GM19467 (cell line): ENCODE results near the gene NFATC2.

Experiments used
- ATAC-seq: cut with Tn5 transposase; IDR thresholded peaks from one replicate; pipeline ENCODE4 v1.9.1; 2021; ENCODE audit warnings: mild to moderate bottlenecking, moderate library complexity; ENCODE audit not compliant: unreplicated experiment

The NFATC2 gene

GRCh38 chr20:51434026-51434425 is 108.5 kb downstream of the NFATC2 start:
- ATAC-seq: no peak

- no peak for ATAC-seq
Observed at GRCh38 chr20:51432875-51433274, 109.6 kb downstream of the NFATC2 start.

DNA sequence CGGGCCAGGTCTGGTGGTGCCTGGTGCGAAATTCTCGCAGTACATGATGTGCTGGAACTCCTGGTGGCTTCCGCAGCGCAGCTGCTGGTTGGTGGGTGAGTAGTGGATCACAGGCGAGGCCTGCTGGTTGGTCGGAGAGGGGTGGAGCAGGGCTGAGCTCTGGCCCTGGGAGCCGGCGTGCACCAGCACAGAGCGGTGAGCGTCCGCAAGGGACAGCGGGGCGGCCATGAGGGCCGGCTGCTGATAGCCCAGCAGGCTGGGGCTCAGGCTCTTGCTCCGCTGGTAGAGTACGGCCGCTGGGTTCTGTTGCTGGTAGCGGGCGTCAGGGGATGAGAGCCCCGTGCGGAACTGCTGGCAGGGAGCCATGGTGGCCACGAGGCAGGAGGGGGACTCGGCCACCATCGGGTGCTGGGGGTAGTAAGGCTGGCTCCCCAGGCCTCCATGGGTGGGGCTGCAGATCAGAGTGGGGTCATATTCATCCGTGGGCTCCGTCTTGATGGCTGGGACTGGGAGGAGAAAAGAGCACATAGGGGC is 110.2 kb downstream of the NFATC2 start:
- ATAC-seq: no peak

- ATAC-seq: no peak
Observed at GRCh38 chr20:51431321-51431720, 111.2 kb downstream of the NFATC2 start.

GRCh38 chr20:51430198-51430950 is 112.1 kb downstream of the NFATC2 start:
- no peak for ATAC-seq

DNA sequence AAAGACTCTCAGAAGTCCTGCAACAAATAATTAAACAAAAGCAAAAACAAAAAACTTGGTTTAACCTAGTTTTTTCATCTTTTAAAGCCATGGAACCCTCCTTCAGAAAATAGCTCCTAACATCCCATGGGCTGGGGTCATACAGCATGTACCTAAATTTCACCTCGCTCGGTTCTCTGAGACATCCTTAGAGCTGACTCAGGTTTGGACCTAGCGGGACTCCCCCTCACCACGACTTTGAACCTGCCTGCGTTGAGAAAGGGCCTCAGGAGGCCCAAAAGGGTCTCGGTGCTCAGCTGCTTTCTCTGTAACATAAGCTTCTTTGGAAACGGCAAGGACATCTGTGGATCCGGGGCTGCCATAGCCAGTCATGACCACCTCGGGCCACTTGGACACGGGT is 112.8 kb downstream of the NFATC2 start:
- ATAC-seq: no peak

GRCh38 chr20:51429144-51429482 is 113.4 kb downstream of the NFATC2 start:
- ATAC-seq: no peak

- ATAC-seq: no peak
Observed at GRCh38 chr20:51428401-51429143, 113.9 kb downstream of the NFATC2 start.

DNA sequence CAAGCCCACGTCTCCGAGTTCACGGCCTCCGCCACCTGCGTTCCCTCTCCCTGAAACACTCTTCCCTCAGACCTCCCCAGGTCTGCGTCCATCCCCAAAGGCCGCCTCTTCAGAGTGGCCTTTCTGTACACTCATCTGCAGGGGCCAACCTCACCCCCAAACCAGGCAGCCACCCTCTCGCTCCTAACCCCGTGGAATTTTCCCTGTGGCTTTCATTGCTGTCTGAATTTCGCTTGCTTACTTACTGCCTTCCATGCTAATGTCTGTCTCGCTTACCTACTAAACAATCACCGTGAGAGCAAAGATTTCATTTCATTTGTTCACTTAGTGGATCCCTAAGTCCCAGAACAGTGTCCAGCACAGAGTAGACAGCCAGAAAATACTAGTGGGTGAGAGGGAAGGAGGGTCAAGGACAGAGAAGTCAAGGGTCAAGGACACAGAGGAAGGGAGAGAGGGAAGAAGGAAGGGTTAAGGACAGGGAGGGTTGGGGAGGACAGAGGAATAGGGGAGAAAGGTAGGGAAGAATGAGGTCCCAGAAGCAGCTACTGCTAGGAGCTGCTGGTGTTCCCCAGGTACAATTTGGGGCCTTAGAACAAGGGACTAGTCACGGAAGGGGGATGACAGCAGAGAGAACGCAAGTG is 114.7 kb downstream of the NFATC2 start:
- no peak for ATAC-seq

- no peak for ATAC-seq
Observed at GRCh38 chr20:51426718-51427650, 115.5 kb downstream of the NFATC2 start.

GRCh38 chr20:51425347-51426106 is 117.0 kb downstream of the NFATC2 start:
- ATAC-seq: no peak

DNA sequence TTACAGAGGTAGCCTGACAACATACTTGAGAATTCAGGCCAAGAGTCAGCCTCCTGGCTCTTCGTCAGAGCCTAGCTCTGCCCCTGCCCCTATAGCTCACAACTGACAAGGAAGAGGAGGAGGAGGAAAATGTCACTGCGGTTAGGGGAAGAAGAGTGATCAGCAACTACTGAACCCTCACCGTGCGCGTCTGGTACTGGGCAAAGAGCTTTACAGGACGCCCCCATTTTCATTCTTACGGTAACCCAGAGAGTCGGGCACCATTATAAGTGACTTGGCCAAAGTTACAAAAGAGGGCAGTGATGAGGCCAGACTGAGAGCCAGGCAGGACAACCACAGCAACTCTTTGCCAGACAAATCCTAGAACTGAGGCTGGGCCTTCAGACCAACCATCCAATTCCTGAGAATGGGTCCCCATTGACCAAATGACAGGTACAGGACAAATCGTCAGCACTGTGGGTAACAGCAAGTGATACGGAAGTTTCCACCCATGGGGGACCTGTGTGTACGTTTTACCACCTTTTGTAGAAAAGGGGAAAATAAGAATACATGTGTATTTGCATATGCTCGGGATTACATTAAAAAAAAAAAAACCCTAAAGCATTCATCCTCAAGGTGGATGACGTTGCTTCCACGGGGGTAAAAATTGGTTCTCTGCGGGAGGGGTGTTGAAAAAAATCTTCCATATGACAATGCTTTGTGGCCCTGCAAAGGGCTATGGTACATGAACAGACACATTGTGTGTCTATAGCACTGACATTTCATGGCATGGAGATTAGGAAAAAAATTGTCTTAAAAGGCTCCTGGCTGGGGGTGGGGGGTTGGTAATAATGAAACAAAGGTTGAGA is 118.0 kb downstream of the NFATC2 start:
- ATAC-seq: no peak

DNA sequence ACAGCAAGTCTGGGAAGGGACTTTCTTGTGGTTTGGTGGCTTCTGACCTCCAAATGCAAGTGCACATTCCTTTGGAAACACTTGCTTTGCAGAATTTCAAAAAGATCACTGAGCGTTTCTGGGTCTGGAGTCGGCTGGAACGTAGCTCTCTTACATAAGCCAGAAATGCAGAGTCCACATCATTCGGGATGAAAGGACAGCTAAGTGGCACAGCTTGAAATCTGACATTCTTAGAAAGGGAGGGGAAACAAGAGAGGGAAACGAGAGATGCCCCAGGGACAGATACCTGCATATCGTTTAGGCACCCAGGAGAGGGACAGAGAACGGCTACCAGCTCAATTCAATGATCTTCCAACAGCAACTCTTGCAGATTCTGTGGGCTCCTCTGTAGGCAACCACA is 118.7 kb downstream of the NFATC2 start:
- ATAC-seq: no peak

DNA sequence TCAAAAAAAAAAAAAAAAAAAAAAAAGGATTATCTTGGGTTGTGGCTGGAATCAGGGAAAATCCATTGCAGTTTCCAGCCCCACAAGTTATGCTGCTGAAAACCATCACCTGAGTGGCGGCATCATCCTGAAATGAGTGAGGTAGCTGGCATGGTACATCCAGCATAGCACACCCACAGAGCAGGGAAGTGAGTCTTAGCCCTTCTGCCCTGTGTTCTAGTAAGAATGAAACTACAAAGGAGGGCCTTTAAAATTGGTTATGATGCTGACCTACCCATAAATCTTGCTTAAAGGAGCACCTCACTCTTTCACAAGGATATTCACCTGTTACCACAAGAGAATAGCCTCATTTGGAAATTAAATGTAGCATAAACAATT is 119.2 kb downstream of the NFATC2 start:
- no peak for ATAC-seq

DNA sequence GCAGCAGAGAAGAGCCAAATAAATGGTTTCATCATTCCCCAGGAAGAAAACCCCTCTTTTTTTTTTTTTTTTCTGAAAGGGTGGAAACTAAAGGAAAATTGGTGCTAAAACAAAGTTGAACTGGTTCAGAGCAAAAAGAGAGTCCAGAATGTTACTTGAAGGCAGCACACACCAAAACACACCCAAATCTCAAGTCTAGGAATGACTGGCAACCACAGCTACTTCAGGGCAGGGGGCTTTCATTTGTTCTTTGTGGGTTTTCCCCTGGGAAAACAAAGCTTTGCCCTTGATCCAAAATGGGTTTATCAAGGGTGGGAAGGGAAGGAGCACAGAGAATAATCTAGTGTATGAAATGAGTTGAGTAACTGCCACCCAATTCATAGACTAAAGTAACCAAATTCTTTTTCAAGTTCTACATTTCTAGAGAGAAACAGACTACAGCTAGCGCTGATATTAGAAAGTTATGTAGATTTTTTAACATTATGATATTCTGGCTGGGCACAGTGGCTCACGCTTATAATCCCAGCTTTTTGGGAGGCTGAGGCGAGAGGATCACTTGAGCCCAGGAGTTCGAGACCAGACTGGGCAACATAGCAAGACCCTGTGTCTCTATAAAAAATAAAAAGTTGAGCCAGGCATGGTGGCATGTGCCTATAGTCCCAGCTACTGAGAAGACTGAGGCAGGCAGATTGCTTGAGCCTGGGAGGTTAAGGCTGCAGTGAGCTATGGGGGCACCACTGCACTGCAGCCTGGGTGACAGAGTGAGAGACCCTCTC is 119.8 kb downstream of the NFATC2 start:
- no peak for ATAC-seq

- ATAC-seq: no peak
Observed at GRCh38 chr20:51420805-51421204, 121.7 kb downstream of the NFATC2 start.

DNA sequence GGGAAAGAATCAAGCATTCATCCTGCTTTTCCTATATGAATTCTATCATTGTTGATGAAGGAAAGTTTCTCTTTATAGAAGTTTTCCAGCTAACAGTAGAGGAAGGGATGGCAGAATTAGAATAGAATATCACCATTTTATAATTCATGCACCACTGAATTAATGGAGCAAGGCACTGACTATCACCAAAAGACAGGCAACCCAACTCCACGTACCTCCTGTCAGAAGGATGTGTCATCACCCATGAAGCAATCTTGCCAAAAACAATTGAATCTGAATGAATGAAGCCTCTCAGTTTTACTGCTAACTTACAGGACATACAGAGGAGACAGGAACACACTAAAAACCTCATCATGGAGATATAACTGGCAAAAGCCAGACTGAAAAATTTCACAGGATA is 122.4 kb downstream of the NFATC2 start:
- no peak for ATAC-seq

DNA sequence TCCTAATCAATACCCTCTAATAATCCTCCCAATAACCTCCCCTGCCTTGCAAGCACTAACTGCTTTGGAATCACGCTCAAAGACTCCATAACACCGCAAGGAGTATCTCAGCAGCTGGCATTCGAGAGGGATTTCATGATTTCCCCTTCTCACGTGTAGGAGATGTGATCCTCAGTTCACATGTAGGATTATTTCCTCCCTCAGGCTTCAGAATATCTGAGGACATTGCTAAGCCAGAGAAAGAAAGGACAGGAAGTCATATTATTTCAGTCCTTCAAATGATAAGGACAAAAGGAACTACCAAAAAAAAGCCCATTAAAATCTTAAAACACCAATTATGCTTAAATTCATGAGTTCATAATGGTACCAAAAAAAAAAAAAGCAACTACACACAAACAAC is 122.9 kb downstream of the NFATC2 start:
- ATAC-seq: no peak
